Fibroblast of lung (primary cell): ENCODE results near the gene ABLIM3.

ENCODE experiments used
- EZH2 ChIP-seq: IDR thresholded peaks from 2 replicates; pipeline ENCODE4 v1.5.1; 2012; ENCODE audit warnings: low read length, control low read depth, mild to moderate bottlenecking; ENCODE audit errors: missing control alignments
- TF ChIP-seq, protein P1 (sequence below), 2 donors: IDR thresholded peaks in 1 of 2; conservative IDR thresholded peaks in 1 of 2; 1 replicate in 1 of 2; 2 replicates in 1 of 2; pipeline ENCODE4 v1.5.1; 2011 to 2012; ENCODE audit warnings: low read length in 2 of 2, control low read depth in 1 of 2, inconsistent platforms in 1 of 2, low read depth in 1 of 2, mild to moderate bottlenecking in 1 of 2

DNA sequence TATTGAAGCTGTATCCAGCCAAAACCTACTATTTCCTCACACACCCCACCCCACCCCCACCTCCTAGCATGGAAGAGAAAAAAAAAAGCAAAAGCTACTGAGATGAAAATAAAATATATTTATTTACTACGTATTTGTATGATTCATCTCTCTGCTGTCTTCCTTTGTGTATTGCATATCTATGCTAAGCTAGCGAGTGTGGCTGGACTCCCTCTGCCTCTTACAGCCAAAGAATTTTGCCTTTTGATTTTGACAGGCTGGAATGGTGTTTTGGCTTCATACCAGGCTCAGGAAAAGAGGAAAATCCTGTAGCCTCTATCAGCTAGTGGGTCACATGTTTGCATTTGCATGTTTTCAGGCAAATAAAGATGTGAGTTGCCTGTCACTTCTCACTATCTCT lies 2.2 kb downstream of the ABLIM3 start:
- TF ChIP-seq, protein P1, sequence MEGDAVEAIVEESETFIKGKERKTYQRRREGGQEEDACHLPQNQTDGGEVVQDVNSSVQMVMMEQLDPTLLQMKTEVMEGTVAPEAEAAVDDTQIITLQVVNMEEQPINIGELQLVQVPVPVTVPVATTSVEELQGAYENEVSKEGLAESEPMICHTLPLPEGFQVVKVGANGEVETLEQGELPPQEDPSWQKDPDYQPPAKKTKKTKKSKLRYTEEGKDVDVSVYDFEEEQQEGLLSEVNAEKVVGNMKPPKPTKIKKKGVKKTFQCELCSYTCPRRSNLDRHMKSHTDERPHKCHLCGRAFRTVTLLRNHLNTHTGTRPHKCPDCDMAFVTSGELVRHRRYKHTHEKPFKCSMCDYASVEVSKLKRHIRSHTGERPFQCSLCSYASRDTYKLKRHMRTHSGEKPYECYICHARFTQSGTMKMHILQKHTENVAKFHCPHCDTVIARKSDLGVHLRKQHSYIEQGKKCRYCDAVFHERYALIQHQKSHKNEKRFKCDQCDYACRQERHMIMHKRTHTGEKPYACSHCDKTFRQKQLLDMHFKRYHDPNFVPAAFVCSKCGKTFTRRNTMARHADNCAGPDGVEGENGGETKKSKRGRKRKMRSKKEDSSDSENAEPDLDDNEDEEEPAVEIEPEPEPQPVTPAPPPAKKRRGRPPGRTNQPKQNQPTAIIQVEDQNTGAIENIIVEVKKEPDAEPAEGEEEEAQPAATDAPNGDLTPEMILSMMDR (conservative IDR thresholded peaks at IDR 0.05 in 1 of 2, IDR thresholded peaks at IDR 0.05 in 1 of 2; ENCODE audit: low read depth in 1 of 2, low read length in 2 of 2) = no peak
- TF ChIP-seq EZH2 = no peak
